ENCODE data around the gene SSBP2.
"Not testable (repeated sequence)": the region's sequence is repeated elsewhere in the genome, so short reads cannot be mapped to it uniquely, and the experiment has no call there.

The SSBP2 gene

GRCh38 chr5:81646469-81646995 lies 104.4 kb downstream of the SSBP2 start:
- DNase-seq: no peak

GRCh38 chr5:81642210-81642609 lies 108.7 kb downstream of the SSBP2 start:
- DNase-seq: no peak

- no peak for DNase-seq
Observed at GRCh38 chr5:81639556-81639955, 111.3 kb downstream of the SSBP2 start.

GRCh38 chr5:81638471-81638870 lies 112.4 kb downstream of the SSBP2 start:
- DNase-seq: no peak

- no peak for DNase-seq
Observed at GRCh38 chr5:81633891-81634290, 117.0 kb downstream of the SSBP2 start.

- DNase-seq: no peak
Observed at GRCh38 chr5:81633471-81633870, 117.4 kb downstream of the SSBP2 start.

GRCh38 chr5:81632679-81633078 lies 118.2 kb downstream of the SSBP2 start:
- DNase-seq: no peak

GRCh38 chr5:81631621-81632020 lies 119.3 kb downstream of the SSBP2 start:
- no peak for DNase-seq

- no peak for DNase-seq
Observed at GRCh38 chr5:81631124-81631523, 119.8 kb downstream of the SSBP2 start.

GRCh38 chr5:81630684-81631083 lies 120.2 kb downstream of the SSBP2 start:
- no peak for DNase-seq

- DNase-seq: no peak
Observed at GRCh38 chr5:81629986-81630385, 120.9 kb downstream of the SSBP2 start.

- DNase-seq: not testable (repeated sequence)
Observed at GRCh38 chr5:81628061-81628460, 122.8 kb downstream of the SSBP2 start.

GRCh38 chr5:81626524-81626923 lies 124.4 kb downstream of the SSBP2 start:
- no peak for DNase-seq

GRCh38 chr5:81609810-81610375 lies 141.0 kb downstream of the SSBP2 start:
- DNase-seq: no peak

- no peak for DNase-seq
Observed at GRCh38 chr5:81608976-81609375, 141.9 kb downstream of the SSBP2 start.

GRCh38 chr5:81607693-81608092 lies 143.2 kb downstream of the SSBP2 start:
- no peak for DNase-seq

GRCh38 chr5:81606150-81606549 lies 144.7 kb downstream of the SSBP2 start:
- no peak for DNase-seq

- DNase-seq: no peak
Observed at GRCh38 chr5:81605299-81605698, 145.6 kb downstream of the SSBP2 start.

- DNase-seq: no peak
Observed at GRCh38 chr5:81604193-81604592, 146.7 kb downstream of the SSBP2 start.

- DNase-seq: no peak
Observed at GRCh38 chr5:81601919-81602318, 149.0 kb downstream of the SSBP2 start.

- not testable (repeated sequence) for DNase-seq
Observed at GRCh38 chr5:81592085-81592484, 158.8 kb downstream of the SSBP2 start.

- no peak for DNase-seq
Observed at GRCh38 chr5:81590498-81591384, 160.2 kb downstream of the SSBP2 start.

GRCh38 chr5:81579262-81579924 lies 171.5 kb downstream of the SSBP2 start:
- DNase-seq: no peak

- no peak for DNase-seq
Observed at GRCh38 chr5:81577091-81577490, 173.8 kb downstream of the SSBP2 start.
